ENCODE results near the gene MRPL16. TPM values are rescaled to one million over a fixed set of nuclear protein-coding genes. Genes with fewer than 3 reads are reported as not detected.
"Not testable (repeated sequence)": the region's sequence is repeated elsewhere in the genome, so short reads cannot be mapped to it uniquely, and the experiment has no call there.

Gene MRPL16
- total and polyA plus RNA-seq, 3 donors from 2014 or later = 65.8 to 103 (median 87.9) TPM

DNA sequence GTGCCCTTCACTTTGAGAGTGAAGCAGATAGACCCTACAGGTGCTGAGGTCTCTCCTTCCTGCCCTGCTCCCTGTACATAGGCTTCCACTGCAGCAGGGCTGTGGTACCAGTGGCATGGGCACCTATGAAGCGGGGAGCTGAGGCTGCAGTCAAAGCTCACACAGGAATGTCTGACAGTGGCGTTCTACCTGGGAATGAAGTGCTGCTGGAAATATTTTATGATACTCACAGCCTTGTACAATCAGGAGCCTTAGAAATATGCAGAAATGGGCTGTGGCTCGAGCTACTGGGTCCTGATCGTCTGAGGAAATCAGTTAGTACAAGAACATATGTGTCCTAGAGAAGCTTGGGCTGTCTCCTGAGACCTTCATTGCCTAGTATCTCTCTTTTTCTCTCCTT, 24.8 kb downstream of the MRPL16 start:
- Histone ChIP-seq H3K4me3 (no peak overlapping the region), H3K27ac (no peak overlapping the region), H3K27me3 (no peaks in the 10 kb centered on the region), H3K36me3 (ENCODE audit: low read depth, missing control alignments) (no peaks in the 10 kb centered on the region), H3K9me3 (no peaks in the 10 kb centered on the region), H3K4me1 (no peaks in the 10 kb centered on the region)
- TF ChIP-seq POLR2A (IDR thresholded peaks at IDR 0.05) = no peak
- no peak for TF ChIP-seq CTCF (IDR thresholded peaks at IDR 0.05)
- intact Hi-C loops (cut with DNase I; ENCODE audit: low total_unique reads) = no loop called here
- 93 to 96% methylated on average over 4 of the region's 4 CpGs for WGBS, 2 donors
- no peak for DNase-seq

DNA sequence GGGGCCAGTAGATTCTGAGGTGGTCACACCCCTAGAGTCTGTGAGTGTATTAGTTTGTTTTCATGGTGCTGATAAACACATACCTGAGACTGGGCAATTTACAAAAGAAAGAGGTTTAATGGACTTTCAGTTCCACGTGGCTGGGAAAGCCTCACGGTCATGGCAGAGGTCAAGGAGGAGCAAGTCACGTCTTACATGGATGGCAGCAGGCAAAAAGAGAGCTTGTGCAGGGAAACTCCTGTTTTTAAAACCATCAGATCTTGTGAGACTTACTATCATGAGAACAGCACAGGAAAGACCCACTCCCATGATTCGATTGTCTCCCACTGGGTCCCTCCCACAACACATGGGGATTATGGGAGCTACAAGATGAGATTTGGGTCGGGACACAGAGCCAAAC, 26.1 kb downstream of the MRPL16 start:
- H3K9me3 ChIP-seq; H3K27me3 ChIP-seq; H3K4me1 ChIP-seq; H3K36me3 ChIP-seq (ENCODE audit: low read depth, missing control alignments); H3K27ac ChIP-seq; H3K4me3 ChIP-seq; intact Hi-C loops (cut with DNase I; ENCODE audit: low total_unique reads); DNase-seq: not testable (repeated sequence)
- 86 to 87% methylated on average over 5 of the region's 5 CpGs for WGBS, 2 donors

DNA sequence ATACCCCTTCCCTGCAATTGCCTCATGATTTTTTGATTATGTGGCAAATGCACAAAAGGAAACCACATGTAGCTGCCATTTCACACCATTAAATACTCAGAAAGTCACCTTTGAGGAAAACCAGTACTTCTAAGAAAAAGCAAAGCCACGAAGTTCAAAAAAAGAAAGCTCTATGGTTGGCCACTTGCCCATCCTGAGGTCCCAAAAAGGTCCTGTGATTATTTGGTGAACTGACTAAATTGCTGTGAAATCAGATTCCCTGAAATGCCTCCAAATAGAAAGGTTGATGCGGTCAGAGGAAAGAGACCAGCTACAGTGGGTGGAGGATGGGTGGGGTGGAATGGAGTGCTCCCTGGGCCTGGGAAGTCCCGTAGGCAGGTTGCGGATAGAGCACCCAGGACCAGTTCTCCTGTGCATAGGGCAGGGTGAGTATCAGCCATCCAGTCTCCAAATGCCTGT, 26.9 kb downstream of the MRPL16 start:
- Histone ChIP-seq H3K4me1 (no peaks in the 10 kb centered on the region), H3K4me3 (no peak overlapping the region), H3K36me3 (ENCODE audit: low read depth, missing control alignments) (no peaks in the 10 kb centered on the region), H3K27ac (no peak overlapping the region), H3K27me3 (no peaks in the 10 kb centered on the region), H3K9me3 (no peaks in the 10 kb centered on the region)
- WGBS, 2 donors = 62 to 86% methylated on average over 2 to 4 of the region's 4 CpGs
- no peak for DNase-seq
- no peak for TF ChIP-seq CTCF (IDR thresholded peaks at IDR 0.05)
- TF ChIP-seq POLR2A (IDR thresholded peaks at IDR 0.05) = no peak
- intact Hi-C loops (cut with DNase I; ENCODE audit: low total_unique reads) = no loop called here

DNA sequence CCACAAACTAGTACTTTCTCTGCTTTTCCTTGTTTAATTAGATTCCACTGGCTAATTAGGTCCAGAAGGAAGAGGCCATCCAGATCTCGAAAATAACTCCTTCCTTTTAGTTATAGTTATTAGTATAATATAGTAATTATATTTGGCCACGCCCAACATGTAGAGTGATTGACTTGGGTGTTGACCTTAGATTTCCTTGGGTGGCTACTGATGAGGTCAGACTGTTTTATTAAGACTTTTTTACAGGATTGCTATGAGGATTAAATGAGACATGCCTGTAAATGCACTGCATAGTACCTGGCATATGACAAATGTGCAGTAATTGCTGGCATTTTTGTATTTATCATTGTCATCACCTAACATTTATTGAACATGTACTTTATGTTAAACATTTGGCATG, 28.5 kb downstream of the MRPL16 start:
- TF ChIP-seq POLR2A (IDR thresholded peaks at IDR 0.05) (no peak), CTCF (IDR thresholded peaks at IDR 0.05) (no peak)
- Histone ChIP-seq H3K36me3 (ENCODE audit: low read depth, missing control alignments) (no peaks in the 10 kb centered on the region), H3K4me1 (no peaks in the 10 kb centered on the region), H3K27ac (no peak overlapping the region), H3K9me3 (no peaks in the 10 kb centered on the region), H3K27me3 (no peaks in the 10 kb centered on the region), H3K4me3 (no peak overlapping the region)
- 82 to 98% methylated on average over 2 of the region's 2 CpGs for WGBS, 2 donors
- DNase-seq = no peak
- intact Hi-C loops (cut with DNase I; ENCODE audit: low total_unique reads) = no loop called here

GRCh38 chr11:59779487-59779886, 31.1 kb downstream of the MRPL16 start:
- DNase-seq = no peak
- intact Hi-C loops (cut with DNase I; ENCODE audit: low total_unique reads) = no loop called here
- H3K4me1 ChIP-seq = no peaks in the 10 kb centered on the region
- WGBS, 2 donors = 67 to 78% methylated on average over 1 of the region's 1 CpG
- no peak overlapping the region for H3K27ac ChIP-seq
- H3K9me3 ChIP-seq = no peaks in the 10 kb centered on the region
- TF ChIP-seq CTCF (IDR thresholded peaks at IDR 0.05) (no peak), POLR2A (IDR thresholded peaks at IDR 0.05) (no peak)
- no peaks in the 10 kb centered on the region for H3K27me3 ChIP-seq
- H3K4me3 ChIP-seq = no peak overlapping the region
- no peaks in the 10 kb centered on the region for H3K36me3 ChIP-seq (ENCODE audit: low read depth, missing control alignments)
